ENCODE results near the gene PKNOX1.
"Not testable (repeated sequence)": the region's sequence is repeated elsewhere in the genome, so short reads cannot be mapped to it uniquely, and the experiment has no call there.

DNA sequence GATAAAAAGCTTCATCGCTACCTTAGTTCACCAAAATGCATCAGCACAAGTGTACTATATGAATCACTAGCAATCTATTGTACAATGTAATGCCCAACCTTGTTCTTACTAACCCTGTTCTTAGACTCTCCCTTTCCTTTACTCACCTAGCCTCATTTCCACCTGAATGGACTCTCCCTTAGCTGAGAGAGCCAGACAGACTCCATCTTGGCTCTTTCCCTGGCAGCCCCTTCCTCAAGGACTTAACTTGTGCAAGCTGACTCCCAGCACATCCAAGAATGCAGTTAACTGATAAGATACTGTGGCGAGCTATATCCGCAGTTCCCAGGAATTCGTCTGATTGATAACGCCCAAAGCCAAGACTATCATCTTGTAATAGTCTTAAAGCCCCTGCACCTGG lies 38.0 kb upstream of the PKNOX1 start:
- TF ChIP-seq POLR2A (IDR thresholded peaks at IDR 0.05): not testable (repeated sequence)
- TF ChIP-seq, protein P1, sequence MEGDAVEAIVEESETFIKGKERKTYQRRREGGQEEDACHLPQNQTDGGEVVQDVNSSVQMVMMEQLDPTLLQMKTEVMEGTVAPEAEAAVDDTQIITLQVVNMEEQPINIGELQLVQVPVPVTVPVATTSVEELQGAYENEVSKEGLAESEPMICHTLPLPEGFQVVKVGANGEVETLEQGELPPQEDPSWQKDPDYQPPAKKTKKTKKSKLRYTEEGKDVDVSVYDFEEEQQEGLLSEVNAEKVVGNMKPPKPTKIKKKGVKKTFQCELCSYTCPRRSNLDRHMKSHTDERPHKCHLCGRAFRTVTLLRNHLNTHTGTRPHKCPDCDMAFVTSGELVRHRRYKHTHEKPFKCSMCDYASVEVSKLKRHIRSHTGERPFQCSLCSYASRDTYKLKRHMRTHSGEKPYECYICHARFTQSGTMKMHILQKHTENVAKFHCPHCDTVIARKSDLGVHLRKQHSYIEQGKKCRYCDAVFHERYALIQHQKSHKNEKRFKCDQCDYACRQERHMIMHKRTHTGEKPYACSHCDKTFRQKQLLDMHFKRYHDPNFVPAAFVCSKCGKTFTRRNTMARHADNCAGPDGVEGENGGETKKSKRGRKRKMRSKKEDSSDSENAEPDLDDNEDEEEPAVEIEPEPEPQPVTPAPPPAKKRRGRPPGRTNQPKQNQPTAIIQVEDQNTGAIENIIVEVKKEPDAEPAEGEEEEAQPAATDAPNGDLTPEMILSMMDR (IDR thresholded peaks at IDR 0.05): not testable (repeated sequence)
